WTC11 (cell line): ENCODE data around the gene ZBTB34.

Experiments
- CBFB ChIP-seq: sonication (generic); formaldehyde crosslinking; IDR thresholded peaks from 2 replicates; pipeline ENCODE4 v1.8.1; 2022; ENCODE audit warnings: mild to moderate bottlenecking, low read depth, missing genetic modification reagents
- CREB1 ChIP-seq: sonication (generic); formaldehyde crosslinking; IDR thresholded peaks from 2 replicates; pipeline ENCODE4 v1.8.0; 2023; ENCODE audit warnings: mild to moderate bottlenecking, missing genetic modification reagents
- CREM ChIP-seq: sonication (generic); formaldehyde crosslinking; IDR thresholded peaks from 2 replicates; pipeline ENCODE4 v1.8.1; 2022; ENCODE audit warnings: mild to moderate bottlenecking, missing genetic modification reagents, moderate library complexity
- CTCF ChIP-seq: fragments of 200-600 bp; IDR thresholded peaks from 2 replicates; pipeline ENCODE4 v1.8.0; 2022; ENCODE audit warnings: antibody characterized with exemption
- IRF1 ChIP-seq: sonication (generic); formaldehyde crosslinking; IDR thresholded peaks from 2 replicates; pipeline ENCODE4 v1.8.0; 2023; ENCODE audit warnings: missing genetic modification reagents
- NR2C2 ChIP-seq: sonication (generic); formaldehyde crosslinking; IDR thresholded peaks from 2 replicates; pipeline ENCODE4 v1.8.0; 2022; ENCODE audit warnings: mild to moderate bottlenecking, missing genetic modification reagents
- ZSCAN18 ChIP-seq: fragments of 250-450 bp; sonication (Bioruptor Pico); IDR thresholded peaks from 2 replicates; pipeline ENCODE4 v2.1.2; 2022; ENCODE audit warnings: mild to moderate bottlenecking, moderate library complexity

- TF ChIP-seq CTCF (no peak), CREB1 (CRISPR knock-in tag) (no peak), CBFB (CRISPR knock-in tag) (no peak), IRF1 (no peak), CREM (CRISPR knock-in tag) (no peak), ZSCAN18 (CRISPR knock-in tag) (no peak), NR2C2 (CRISPR knock-in tag) (no peak)
Measured at GRCh38 chr9:126915281-126915816, 54.9 kb downstream of the ZBTB34 start.
